CD4-positive, alpha-beta T cell (primary cell): Measurements from ENCODE around the gene IRF6. TPM values are rescaled to one million over a fixed set of nuclear protein-coding genes. Genes with fewer than 3 reads are reported as not detected.

Experiments used
- ATAC-seq: fragments of 200-7000 bp; cut with Tn5 transposase; one replicate; pipeline ENCODE4 v1.10.0; 2022; ENCODE audit warnings: mild to moderate bottlenecking; ENCODE audit not compliant: poor library complexity
- CTCF ChIA-PET: fragments of 350-600 bp; sonication (Branson Sonifier 250); formaldehyde crosslinking; loops from one replicate; lab custom pipeline; 2021; ENCODE audit warnings: antibody characterized with exemption, inconsistent platforms; lab: Charles Lee
- POLR2A ChIA-PET: fragments of 350-600 bp; sonication (Branson Sonifier 250); formaldehyde crosslinking; loops from one replicate; lab custom pipeline; 2021; ENCODE audit warnings: antibody characterized with exemption, inconsistent platforms; lab: Charles Lee
- DNase-seq, 14 experiments: peaks; one replicate each; pipeline ENCODE4 v3.0.0-alpha.2; 2013 to 2020; ENCODE audit warnings: mixed read lengths in 2 of 14
- H3K27ac ChIP-seq, 2 donors: one replicate each; pipeline versions ENCODE4 v1.5.1 to v1.7.0; 2013; ENCODE audit warnings: low read length in 2 of 2, low read depth in 1 of 2, mild to moderate bottlenecking in 1 of 2
- H3K27me3 ChIP-seq, 2 experiments: 1 replicate in 1 of 2; 2 replicates in 1 of 2; pipeline versions ENCODE4 v1.6.1 to v1.7.0; 2013; ENCODE audit warnings: low read length in 2 of 2, control low read depth in 1 of 2, mild to moderate bottlenecking in 1 of 2, moderate library complexity in 1 of 2; ENCODE audit not compliant: insufficient read depth in 2 of 2, control insufficient read depth in 1 of 2
- H3K36me3 ChIP-seq: one replicate; pipeline ENCODE4 v1.6.1; 2013; ENCODE audit warnings: low read length, control low read depth; ENCODE audit not compliant: insufficient read depth
- H3K4me1 ChIP-seq: one replicate; pipeline ENCODE4 v1.6.1; 2013; ENCODE audit warnings: low read length, control low read depth; ENCODE audit not compliant: insufficient read depth
- H3K4me3 ChIP-seq: one replicate; pipeline ENCODE4 v1.5.1; 2013; ENCODE audit warnings: mild to moderate bottlenecking, low read length, moderate library complexity
- H3K9me3 ChIP-seq, 2 experiments: 1 replicate in 1 of 2; 2 replicates in 1 of 2; pipeline versions ENCODE4 v1.6.1 to v1.7.0; 2013; ENCODE audit warnings: low read length in 2 of 2, mild to moderate bottlenecking in 2 of 2, control low read depth in 1 of 2, moderate library complexity in 1 of 2; ENCODE audit not compliant: control insufficient read depth in 1 of 2, insufficient read depth in 1 of 2
- H3K27ac Mint-ChIP-seq: one replicate; pipeline ENCODE4 v1.8.0; 2020; ENCODE audit warnings: mixed read lengths
- H3K27me3 Mint-ChIP-seq: one replicate; pipeline ENCODE4 v1.8.0; 2021; ENCODE audit warnings: mixed read lengths
- H3K36me3 Mint-ChIP-seq: one replicate; pipeline ENCODE4 v1.8.0; 2021; ENCODE audit warnings: low read depth, mixed read lengths
- H3K4me1 Mint-ChIP-seq: one replicate; pipeline ENCODE4 v1.8.0; 2021; ENCODE audit warnings: low read depth, mixed read lengths
- H3K4me3 Mint-ChIP-seq: one replicate; pipeline ENCODE4 v1.8.0; 2020; ENCODE audit warnings: mild to moderate bottlenecking, mixed read lengths
- H3K9me3 Mint-ChIP-seq: one replicate; pipeline ENCODE4 v1.8.0; 2020; ENCODE audit warnings: mixed read lengths
- intact Hi-C, 2 experiments: fragments of 100-400 bp; cut with DNase I in 1 of 2; cut with micrococcal nuclease in 1 of 2; formaldehyde crosslinking; loops; one replicate each; pipeline versions ENCODE4 v1.15.1 to v1.9.0; 2023 to 2025; cut with DNase I, micrococcal nuclease
- total RNA-seq, 174 experiments: library from RNA in 2 of 174; stranded (reverse) in 2 of 174; gene quantifications; one replicate each; pipeline ENCODE4 v1.2.3 and lab custom pipeline; 2021 to 2026
- TF ChIP-seq, protein P1 (sequence below): fragments of 200-600 bp; IDR thresholded peaks from one replicate; pipeline ENCODE4 v1.8.0; 2022; ENCODE audit warnings: antibody characterized with exemption, mild to moderate bottlenecking

IRF6 gene
- total RNA-seq, 2 experiments from 2014 or later = 0.74 to 1.7 TPM

DNA sequence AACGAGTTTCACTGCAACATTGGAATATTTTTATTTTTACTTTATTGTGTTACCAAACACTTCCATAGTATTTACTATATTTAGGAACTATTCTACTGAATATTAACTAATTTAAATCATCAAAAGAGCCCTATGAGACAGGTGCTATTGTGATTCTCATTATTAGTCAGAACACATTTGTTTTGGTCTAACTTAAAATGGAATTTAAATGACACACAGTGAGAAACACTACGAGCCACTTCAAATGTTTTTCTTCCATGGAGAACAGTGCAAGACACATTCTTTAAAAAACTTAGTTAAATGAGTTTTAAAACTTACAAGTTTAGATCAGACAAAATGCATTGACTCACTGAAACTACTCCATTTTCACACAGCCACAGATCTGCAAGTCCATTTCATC lies 56.7 kb downstream of the IRF6 start:
- peak overlapping the region; percentile 89 for H3K27ac Mint-ChIP-seq
- H3K4me1 ChIP-seq = peaks cover 53% of the 10 kb centered on the region
- TF ChIP-seq, protein P1, sequence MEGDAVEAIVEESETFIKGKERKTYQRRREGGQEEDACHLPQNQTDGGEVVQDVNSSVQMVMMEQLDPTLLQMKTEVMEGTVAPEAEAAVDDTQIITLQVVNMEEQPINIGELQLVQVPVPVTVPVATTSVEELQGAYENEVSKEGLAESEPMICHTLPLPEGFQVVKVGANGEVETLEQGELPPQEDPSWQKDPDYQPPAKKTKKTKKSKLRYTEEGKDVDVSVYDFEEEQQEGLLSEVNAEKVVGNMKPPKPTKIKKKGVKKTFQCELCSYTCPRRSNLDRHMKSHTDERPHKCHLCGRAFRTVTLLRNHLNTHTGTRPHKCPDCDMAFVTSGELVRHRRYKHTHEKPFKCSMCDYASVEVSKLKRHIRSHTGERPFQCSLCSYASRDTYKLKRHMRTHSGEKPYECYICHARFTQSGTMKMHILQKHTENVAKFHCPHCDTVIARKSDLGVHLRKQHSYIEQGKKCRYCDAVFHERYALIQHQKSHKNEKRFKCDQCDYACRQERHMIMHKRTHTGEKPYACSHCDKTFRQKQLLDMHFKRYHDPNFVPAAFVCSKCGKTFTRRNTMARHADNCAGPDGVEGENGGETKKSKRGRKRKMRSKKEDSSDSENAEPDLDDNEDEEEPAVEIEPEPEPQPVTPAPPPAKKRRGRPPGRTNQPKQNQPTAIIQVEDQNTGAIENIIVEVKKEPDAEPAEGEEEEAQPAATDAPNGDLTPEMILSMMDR = no peak
- DNase-seq (no peak), ATAC-seq (no peak)
- no peaks in the 10 kb centered on the region for H3K9me3 Mint-ChIP-seq
- H3K27me3 ChIP-seq = no peaks in the 10 kb centered on the region
- H3K27ac ChIP-seq = no peak overlapping the region
- peaks cover 67% of the 10 kb centered on the region for H3K4me1 Mint-ChIP-seq
- POLR2A ChIA-PET = interaction anchor here (0.7 to 13.9 kb wide), 4 partner anchors 18 to 76 kb away, joined by 3 to 478 read pairs (median 5); partner anchors contain the start of gene C1orf74
- no peaks in the 10 kb centered on the region for H3K36me3 Mint-ChIP-seq
- H3K4me3 Mint-ChIP-seq = peak overlapping the region; percentile 16
- H3K36me3 ChIP-seq = no peaks in the 10 kb centered on the region
- no peak overlapping the region for H3K4me3 ChIP-seq
- H3K9me3 ChIP-seq = no peaks in the 10 kb centered on the region
- H3K27me3 Mint-ChIP-seq = no peaks in the 10 kb centered on the region
- intact Hi-C loops = loop anchor here (2.0 to 5.0 kb wide), 3 partner anchors 18 to 73 kb away; no protein-coding TSS in a partner anchor
- CTCF ChIA-PET = interaction anchor here (1.3 to 7.3 kb wide), 9 partner anchors 7 to 183 kb away, joined by 3 to 80 read pairs (median 8); partner anchors contain the start of genes TRAF3IP3 and UTP25

DNA sequence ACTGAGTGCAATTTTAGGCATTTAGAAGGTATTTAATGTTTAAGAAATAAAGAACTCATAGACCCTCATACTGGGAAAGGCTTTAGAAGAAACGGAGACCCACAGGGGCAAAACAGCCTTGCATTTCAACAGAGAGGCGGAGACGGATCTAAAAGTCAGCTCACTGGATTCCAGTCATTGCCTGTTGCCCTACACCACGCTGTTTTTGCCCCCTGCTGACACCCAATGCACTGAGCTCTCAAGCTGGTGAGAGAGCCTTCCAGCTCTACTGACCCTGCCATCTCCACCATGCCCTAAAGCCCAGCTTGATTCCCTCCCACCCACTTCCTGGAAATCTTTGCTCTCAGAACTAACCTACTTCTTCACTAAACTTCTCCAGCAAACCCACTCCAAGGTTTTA lies 57.3 kb downstream of the IRF6 start:
- CTCF ChIA-PET = interaction anchor here (0.7 to 7.3 kb wide), 12 partner anchors 8 to 182 kb away, joined by 3 to 80 read pairs (median 8); partner anchors contain the start of genes C1orf74, TRAF3IP3 and UTP25
- H3K4me3 Mint-ChIP-seq = peak overlapping the region; percentile 91
- ATAC-seq (no peak), DNase-seq (peak in 1 of 14 experiments; percentile 22)
- H3K4me1 Mint-ChIP-seq = peaks cover 61% of the 10 kb centered on the region
- no peaks in the 10 kb centered on the region for H3K9me3 Mint-ChIP-seq
- H3K9me3 ChIP-seq = no peaks in the 10 kb centered on the region
- no peaks in the 10 kb centered on the region for H3K36me3 Mint-ChIP-seq
- no peaks in the 10 kb centered on the region for H3K27me3 Mint-ChIP-seq
- TF ChIP-seq, protein P1 = no peak
- peak overlapping the region; percentile 89 for H3K27ac Mint-ChIP-seq
- H3K4me3 ChIP-seq = no peak overlapping the region
- intact Hi-C loops = loop anchor here (1.0 to 5.0 kb wide), 4 partner anchors 18 to 74 kb away; no protein-coding TSS in a partner anchor
- H3K4me1 ChIP-seq = peaks cover 51% of the 10 kb centered on the region
- POLR2A ChIA-PET = interaction anchor here (1.1 to 13.9 kb wide), 6 partner anchors 19 to 36 kb away, joined by 3 to 478 read pairs (median 5); partner anchors contain the start of gene C1orf74
- H3K27ac ChIP-seq = peak overlapping the region; percentile 66
- H3K36me3 ChIP-seq = no peaks in the 10 kb centered on the region
- no peaks in the 10 kb centered on the region for H3K27me3 ChIP-seq

DNA sequence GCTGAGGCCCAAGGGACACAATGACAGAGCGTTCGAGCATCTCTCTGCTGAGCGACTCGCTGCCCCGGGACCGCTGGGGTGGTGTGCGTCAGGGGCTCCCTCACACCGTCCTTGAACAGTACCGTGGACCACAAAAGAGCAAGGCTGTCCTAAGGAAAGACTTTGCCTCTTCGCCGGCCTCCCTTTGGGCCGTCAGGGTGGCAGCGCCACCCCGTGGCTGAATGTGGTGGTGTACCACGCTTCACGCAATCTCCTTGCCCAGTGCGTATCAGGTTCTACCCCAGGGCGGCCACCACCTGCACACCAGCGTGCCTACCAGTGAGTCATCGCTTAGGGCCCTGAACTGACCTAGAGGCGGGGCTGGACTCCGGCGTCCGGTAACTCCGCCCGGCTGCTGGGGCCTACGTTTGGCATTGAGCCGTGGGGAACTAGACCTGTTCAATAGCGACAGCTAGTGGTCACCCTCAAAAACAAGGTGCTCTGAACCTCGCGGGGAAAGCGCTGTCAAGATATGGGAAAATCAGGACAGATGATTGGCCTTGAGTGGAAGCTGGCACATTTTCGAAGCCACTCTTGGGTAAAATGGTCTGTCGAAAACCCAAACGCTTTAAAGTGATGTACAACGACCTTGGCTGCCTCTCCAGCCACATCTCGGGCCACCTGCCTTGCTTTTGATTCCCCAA lies 58.2 kb downstream of the IRF6 start:
- Mint-ChIP-seq H3K4me1 (peaks cover 56% of the 10 kb centered on the region), H3K27me3 (no peaks in the 10 kb centered on the region), H3K27ac (peak overlapping the region; percentile 89), H3K4me3 (peak overlapping the region; percentile 91), H3K36me3 (no peaks in the 10 kb centered on the region), H3K9me3 (no peaks in the 10 kb centered on the region)
- H3K27ac ChIP-seq = peak overlapping the region; percentile 66
- H3K36me3 ChIP-seq = no peaks in the 10 kb centered on the region
- H3K9me3 ChIP-seq = no peaks in the 10 kb centered on the region
- TF ChIP-seq, protein P1 = peak; percentile 99
- H3K27me3 ChIP-seq = no peaks in the 10 kb centered on the region
- intact Hi-C loops = loop anchor here (1.0 to 5.0 kb wide), 9 partner anchors 19 to 179 kb away; no protein-coding TSS in a partner anchor
- POLR2A ChIA-PET = interaction anchor here (0.7 to 13.9 kb wide), 5 partner anchors 8 to 34 kb away, joined by 3 to 478 read pairs (median 3); partner anchors contain the start of gene TRAF3IP3
- peak overlapping the region; percentile 58 for H3K4me3 ChIP-seq
- ATAC-seq = peak; percentile 79
- DNase-seq = peak; percentile 69 to 93 (median 78)
- H3K4me1 ChIP-seq = peaks cover 47% of the 10 kb centered on the region
- CTCF ChIA-PET = interaction anchor here (0.6 to 7.3 kb wide), 15 partner anchors 9 to 181 kb away, joined by 3 to 80 read pairs (median 6); partner anchors contain the start of genes C1orf74 and TRAF3IP3
